NCI-H2029 treated with DMSO at 0.1 percent for 48 hours (cell line): Measurements from ENCODE around the gene SMURF1.

ENCODE experiments used
- DNase-seq: peaks from one replicate; lab custom pipeline; 2025; lab: John Stamatoyannopoulos, UW

Gene SMURF1

GRCh38 chr7:98988641-98989040 lies 155.3 kb downstream of the SMURF1 start:
- no peak for DNase-seq

- DNase-seq, result no peak
These were observed 158.0 kb downstream of the SMURF1 start for GRCh38 chr7:98985945-98986344.

DNA sequence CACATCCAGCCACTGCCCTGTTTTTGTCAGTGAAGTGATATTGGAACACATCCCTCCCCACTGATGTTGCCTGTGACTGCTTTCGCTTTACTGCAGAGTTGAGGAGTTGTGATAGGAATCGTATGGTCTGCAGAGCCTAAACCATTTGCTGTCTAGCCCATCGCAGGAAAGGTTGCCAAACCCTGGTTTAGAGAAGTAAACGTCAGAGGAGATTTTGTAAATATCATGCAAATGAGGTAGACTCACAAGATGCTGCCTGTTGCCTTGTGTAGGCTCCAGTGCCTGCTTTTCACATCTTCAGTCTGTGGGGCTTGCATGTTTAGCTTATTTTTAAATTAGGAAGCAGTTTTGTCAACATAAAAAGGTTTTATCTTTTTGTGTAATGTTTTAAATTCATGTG lies 158.5 kb downstream of the SMURF1 start:
- DNase-seq, result no peak

DNA sequence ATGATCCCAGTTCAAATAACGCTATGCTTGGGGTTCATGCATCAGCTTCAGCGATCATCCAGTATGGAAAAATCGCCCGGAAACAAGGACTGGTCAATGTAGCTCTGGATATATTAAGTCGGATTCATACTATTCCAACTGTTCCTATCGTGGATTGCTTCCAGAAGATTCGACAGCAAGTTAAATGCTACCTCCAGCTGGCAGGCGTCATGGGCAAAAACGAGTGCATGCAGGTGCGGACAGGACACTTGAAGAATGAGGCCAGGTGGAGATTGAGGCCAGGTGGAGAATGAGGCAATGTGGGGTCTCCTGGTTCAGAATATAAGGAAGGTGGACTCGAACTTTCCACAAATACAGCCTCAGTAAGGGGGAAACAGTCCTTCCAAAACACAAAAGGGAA lies 159.8 kb downstream of the SMURF1 start:
- DNase-seq, result no peak

DNA sequence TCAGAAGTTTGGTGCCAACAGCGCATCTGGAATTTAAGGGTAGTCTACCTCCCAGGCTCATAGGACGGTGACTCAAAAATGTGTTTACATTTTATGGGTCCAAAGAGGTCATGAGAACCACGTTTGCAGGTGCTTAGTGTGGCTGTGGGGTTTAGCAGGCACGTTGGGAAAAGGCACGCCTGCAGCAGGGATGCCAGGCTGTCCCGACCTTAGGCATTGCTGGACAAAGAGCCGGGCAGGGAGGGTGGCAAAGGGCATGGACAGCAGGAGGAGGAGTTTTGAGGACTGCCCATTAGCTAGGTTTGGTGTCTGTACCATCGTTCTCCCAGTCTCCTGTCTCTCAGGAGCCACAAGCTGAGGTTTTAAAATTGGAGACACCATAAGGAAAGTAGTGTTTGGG lies 161.2 kb downstream of the SMURF1 start:
- DNase-seq, result no peak

GRCh38 chr7:98981701-98982100 lies 162.2 kb downstream of the SMURF1 start:
- DNase-seq, result no peak

GRCh38 chr7:98978672-98979071 lies 165.2 kb downstream of the SMURF1 start:
- no peak for DNase-seq
